ENCODE data around the gene AKT3.
"Not testable (repeated sequence)": the region's sequence is repeated elsewhere in the genome, so short reads cannot be mapped to it uniquely, and the experiment has no call there.

AKT3 gene

DNA sequence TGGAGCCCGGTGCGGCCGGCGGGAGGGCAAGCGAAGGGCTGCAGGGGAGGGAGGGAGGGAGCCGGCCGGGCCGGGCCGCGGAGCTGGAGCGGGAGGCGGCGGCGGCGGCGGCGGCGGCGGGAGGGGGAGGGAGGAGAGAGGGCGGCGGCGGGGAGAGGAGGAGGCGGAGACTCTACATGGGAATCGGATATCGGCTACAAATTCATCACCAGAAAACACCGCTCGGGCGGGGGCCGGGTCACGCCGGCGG is at the start of gene AKT3:
TSS of gene AKT3 (minus strand) at position 42 of the 250 bp plus-strand sequence. CDS start 7,073 bp downstream, outside the sequence.
- peak within 1 kb of the TSS; percentile 97 for H3K27ac Mint-ChIP-seq
- H3K27me3 Mint-ChIP-seq = no peaks in the 10 kb centered on the region
- H3K4me3 Mint-ChIP-seq = peak within 1 kb of the TSS; percentile 95
- peaks cover 41% of the 10 kb centered on the region for H3K4me1 Mint-ChIP-seq (ENCODE audit: low read depth)
- no peaks in the 10 kb centered on the region for H3K9me3 Mint-ChIP-seq (ENCODE audit: low read depth)
- H3K36me3 Mint-ChIP-seq = no peaks in the 10 kb centered on the region

DNA sequence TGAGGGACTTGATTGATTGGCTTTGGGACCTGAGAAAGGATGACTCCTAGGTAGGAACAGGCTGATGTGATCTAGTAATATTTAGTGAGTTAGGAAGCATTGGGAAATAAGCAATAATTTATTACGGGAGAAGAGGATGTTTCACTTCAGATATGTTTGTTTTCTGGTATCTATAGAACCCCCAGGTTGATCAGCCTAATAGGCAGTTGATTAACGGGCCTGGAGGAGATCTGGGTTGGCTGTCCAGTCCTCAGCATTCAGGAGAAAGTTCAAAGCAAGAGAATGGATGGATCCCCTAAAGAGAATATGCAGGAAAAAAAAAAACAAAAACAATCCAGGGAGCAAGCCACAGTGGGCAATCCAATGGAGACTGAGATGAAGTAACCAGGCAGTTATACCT is 48.2 kb upstream of the AKT3 start:
- Mint-ChIP-seq H3K27me3 (peaks cover 3% of the 10 kb centered on the region), H3K27ac (no peak overlapping the region), H3K9me3 (ENCODE audit: low read depth) (no peaks in the 10 kb centered on the region), H3K4me3 (no peak overlapping the region), H3K4me1 (ENCODE audit: low read depth) (no peaks in the 10 kb centered on the region), H3K36me3 (no peaks in the 10 kb centered on the region)

DNA sequence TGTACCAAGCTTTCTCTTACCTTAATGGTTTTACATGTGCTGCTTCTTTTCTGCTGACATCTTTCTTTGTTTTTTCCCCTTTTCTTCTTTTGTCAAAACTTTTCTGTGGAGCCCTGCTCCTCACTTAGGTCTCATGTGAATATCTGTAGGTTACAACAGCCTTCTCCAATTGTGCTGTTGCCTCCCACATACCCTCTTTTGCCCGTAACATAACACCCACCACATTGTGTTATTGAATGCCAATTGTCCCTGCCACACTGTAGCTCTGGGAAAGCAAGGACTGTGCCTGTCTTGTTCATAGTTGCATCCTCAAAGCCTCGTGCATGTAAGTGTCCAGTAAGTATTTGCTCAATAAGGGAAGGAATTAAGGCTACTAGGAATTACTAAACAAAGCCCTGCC is 46.3 kb upstream of the AKT3 start:
- H3K4me3 Mint-ChIP-seq = no peak overlapping the region
- H3K36me3 Mint-ChIP-seq = no peaks in the 10 kb centered on the region
- H3K9me3 Mint-ChIP-seq (ENCODE audit: low read depth) = no peaks in the 10 kb centered on the region
- H3K4me1 Mint-ChIP-seq (ENCODE audit: low read depth) = no peaks in the 10 kb centered on the region
- no peak overlapping the region for H3K27ac Mint-ChIP-seq
- peaks cover 3% of the 10 kb centered on the region for H3K27me3 Mint-ChIP-seq

DNA sequence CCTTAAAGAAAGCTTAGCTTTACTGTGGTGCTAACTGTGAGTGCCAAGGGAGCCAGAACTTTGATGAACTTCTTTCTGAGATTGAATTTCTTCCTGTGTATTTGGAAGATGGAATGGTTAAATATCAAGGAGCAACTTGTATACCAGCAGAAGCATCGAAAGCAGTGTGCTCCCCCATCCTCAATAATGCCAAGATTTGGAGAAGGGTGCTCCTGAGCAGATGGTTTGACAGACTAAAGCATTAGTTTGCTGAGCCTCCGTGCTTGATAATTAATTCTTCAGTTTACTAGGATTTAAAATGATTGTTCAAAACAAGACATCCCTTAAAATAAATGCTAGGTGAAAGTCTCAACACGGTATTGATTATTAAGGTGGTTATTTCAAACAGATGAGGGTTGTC is 42.4 kb upstream of the AKT3 start:
- Mint-ChIP-seq H3K4me3 (no peak overlapping the region), H3K4me1 (ENCODE audit: low read depth) (no peaks in the 10 kb centered on the region)

DNA sequence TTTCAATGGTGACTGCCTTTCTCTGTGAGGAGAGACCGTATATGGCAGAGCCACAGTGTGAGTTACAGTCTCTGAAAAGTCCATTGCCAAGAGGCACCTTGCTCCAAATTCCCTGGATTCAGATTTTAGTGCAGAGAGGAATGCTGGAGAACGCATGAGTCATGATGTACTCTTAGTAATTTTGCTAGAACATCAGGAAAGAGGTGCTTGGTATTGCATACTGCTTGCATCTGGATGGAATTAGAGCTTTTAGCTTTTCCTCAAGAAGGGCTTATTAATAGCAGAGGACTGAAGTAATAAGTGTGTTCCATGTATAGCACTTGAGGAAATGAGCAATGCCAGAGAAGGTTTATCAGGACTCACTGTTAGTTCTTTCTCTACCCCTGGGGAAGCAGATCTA is 40.5 kb upstream of the AKT3 start:
- Mint-ChIP-seq H3K27me3 (peaks cover 4% of the 10 kb centered on the region), H3K27ac (no peak overlapping the region), H3K4me3 (no peak overlapping the region), H3K9me3 (ENCODE audit: low read depth) (no peaks in the 10 kb centered on the region), H3K36me3 (no peaks in the 10 kb centered on the region), H3K4me1 (ENCODE audit: low read depth) (no peaks in the 10 kb centered on the region)

More for the DNA sequence above, 42.4 kb upstream of the AKT3 start:
- H3K27ac Mint-ChIP-seq = no peak overlapping the region
- H3K36me3 Mint-ChIP-seq = no peaks in the 10 kb centered on the region
- H3K9me3 Mint-ChIP-seq (ENCODE audit: low read depth) = no peaks in the 10 kb centered on the region
- peaks cover 3% of the 10 kb centered on the region for H3K27me3 Mint-ChIP-seq

DNA sequence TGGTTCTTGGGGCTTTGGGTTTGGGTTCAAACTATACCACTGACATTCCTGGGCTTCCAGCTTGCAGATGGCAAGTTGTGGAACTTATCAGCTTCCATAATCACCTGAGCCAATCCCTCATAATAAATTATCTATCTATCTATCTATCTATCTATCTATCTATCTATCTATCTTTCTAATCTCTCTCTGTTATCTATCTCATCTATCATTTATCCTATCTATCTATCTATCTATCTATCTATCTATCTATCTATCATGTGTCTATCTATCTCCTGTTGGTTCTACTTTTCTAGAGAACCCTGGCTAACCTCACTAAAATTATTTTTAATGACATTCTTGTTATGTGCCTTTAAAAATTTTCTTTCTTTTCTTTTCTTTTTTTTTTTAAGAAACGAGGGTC is 35.8 kb upstream of the AKT3 start:
- Mint-ChIP-seq H3K4me1 (ENCODE audit: low read depth) (no peaks in the 10 kb centered on the region), H3K4me3 (no peak overlapping the region)

DNA sequence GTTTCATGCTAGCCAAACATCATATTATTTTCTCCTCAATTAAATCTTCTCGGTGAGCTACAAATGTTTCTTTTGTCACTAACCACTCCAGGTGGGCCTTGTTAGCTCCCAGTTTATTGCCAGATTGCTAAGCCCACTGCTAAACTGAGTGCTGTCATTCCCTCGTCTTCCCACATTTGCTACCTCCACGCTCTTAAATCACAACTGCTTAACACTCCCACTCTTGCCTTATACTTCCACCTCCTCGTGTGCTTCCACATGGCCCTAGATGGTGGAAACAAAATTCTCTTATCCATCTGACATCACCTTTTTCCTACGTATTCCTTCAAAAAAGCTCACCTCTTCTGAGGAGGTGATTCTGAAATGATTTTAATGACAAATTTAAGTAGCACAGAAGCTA is 34.6 kb upstream of the AKT3 start:
- Mint-ChIP-seq H3K4me1 (ENCODE audit: low read depth) (no peaks in the 10 kb centered on the region), H3K36me3 (peaks cover 2% of the 10 kb centered on the region), H3K27ac (no peak overlapping the region), H3K27me3 (peaks cover 5% of the 10 kb centered on the region), H3K9me3 (ENCODE audit: low read depth) (no peaks in the 10 kb centered on the region), H3K4me3 (no peak overlapping the region)

More for the DNA sequence above, 35.8 kb upstream of the AKT3 start:
- peaks cover 2% of the 10 kb centered on the region for H3K36me3 Mint-ChIP-seq
- H3K27ac Mint-ChIP-seq = no peak overlapping the region
- peaks cover 5% of the 10 kb centered on the region for H3K27me3 Mint-ChIP-seq
- no peaks in the 10 kb centered on the region for H3K9me3 Mint-ChIP-seq (ENCODE audit: low read depth)

DNA sequence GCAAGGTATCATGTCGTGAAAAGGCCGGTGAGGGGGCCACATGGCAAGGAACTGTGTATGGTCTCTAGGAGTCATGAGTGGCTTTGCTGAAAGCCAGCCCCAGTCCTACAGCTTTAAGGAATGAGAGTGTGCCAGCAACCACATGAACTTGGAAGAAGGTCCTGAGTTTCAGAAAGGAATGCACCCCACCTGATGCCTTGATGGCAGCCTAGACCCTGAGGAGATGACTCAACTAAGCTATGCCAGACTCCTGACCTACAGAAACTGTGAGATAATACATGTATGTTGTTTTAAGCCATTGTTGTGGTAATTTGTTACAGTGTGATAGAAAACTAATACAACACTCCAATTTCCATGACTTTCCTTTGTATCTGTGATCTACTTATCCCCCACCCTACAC is 33.5 kb upstream of the AKT3 start:
- no peak overlapping the region for H3K4me3 Mint-ChIP-seq
- peaks cover 5% of the 10 kb centered on the region for H3K27me3 Mint-ChIP-seq
- peaks cover 2% of the 10 kb centered on the region for H3K36me3 Mint-ChIP-seq
- no peaks in the 10 kb centered on the region for H3K4me1 Mint-ChIP-seq (ENCODE audit: low read depth)
- H3K27ac Mint-ChIP-seq = no peak overlapping the region
- H3K9me3 Mint-ChIP-seq (ENCODE audit: low read depth) = no peaks in the 10 kb centered on the region

DNA sequence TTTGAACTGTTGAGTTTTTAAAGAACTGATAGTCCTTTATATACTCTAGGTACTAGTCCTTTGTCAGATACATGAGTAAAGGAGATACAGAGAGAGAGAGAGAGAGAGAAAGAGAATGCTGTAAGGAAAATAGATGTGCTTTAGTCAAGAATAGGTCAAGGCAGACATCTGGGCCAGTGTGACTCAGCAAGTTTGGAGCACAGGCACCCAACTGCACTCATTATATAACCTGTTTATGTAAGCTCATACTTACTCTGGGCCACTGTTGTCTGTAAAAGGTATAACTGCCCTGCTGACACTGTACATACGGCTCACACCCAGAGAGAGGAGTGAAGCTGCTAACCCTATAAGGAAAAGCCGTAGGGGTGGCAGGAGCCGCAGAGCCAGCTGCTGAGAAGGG is 32.2 kb upstream of the AKT3 start:
- no peaks in the 10 kb centered on the region for H3K4me1 Mint-ChIP-seq (ENCODE audit: low read depth)
- H3K36me3 Mint-ChIP-seq = peaks cover 2% of the 10 kb centered on the region
- H3K27me3 Mint-ChIP-seq = peaks cover 5% of the 10 kb centered on the region
- H3K27ac Mint-ChIP-seq = no peak overlapping the region
- H3K4me3 Mint-ChIP-seq = no peak overlapping the region
- peaks cover 3% of the 10 kb centered on the region for H3K9me3 Mint-ChIP-seq (ENCODE audit: low read depth)

DNA sequence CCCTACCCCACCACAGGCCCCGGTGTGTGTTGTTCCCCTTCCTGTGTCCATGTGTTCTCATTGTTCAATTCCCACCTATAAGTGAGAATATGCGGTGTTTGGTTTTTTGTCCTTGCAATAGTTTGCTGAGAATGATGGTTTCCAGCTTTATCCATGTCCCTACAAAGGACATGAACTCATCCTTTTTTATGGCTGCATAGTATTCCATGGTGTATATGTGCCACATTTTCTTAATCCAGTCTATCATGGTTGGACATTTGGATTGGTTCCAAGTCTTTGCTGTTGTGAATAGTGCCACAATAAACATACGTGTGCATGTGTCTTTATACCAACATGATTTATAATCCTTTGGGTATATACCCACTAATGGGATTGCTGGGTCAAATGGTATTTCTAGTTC is 27.0 kb upstream of the AKT3 start:
- H3K27me3 Mint-ChIP-seq, H3K4me3 Mint-ChIP-seq: not testable (repeated sequence)

DNA sequence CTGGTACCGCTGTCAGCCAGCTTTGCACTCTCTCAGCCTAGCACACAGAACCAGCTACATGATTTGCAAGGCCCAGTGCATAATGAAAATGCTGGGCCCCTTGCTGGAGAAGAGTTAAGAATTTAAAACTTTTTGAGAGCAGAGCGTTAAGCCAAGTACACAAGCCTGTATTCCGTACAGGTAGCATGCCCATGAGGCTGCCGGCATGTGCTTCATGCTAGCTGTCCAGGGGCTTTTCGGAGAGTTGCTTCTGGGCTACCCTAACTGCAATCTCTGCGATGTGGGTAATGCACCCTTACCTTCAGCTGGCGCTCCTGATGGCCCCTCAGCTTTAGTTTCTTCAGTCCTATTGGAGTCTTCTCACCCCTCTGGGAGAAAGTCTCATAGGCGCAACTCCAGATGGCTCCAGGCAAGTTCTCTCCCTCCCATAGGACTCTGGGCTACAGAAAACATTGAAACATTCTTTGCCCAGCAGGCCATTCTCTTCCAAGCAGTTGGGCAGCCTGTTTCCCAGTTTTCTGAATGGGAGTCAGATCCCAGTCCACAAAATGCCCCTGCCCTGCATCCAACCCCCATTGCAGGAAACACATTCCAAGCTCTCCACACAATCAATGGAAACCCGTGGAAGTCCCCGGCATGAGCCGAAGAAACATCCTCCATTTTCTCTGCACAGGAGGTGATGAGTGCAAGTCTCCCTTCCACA is 5.7 kb upstream of the AKT3 start:
- Mint-ChIP-seq H3K27me3 (peaks cover 15% of the 10 kb centered on the region), H3K4me1 (ENCODE audit: low read depth) (peaks cover 10% of the 10 kb centered on the region), H3K27ac (no peak overlapping the region), H3K9me3 (ENCODE audit: low read depth) (no peaks in the 10 kb centered on the region), H3K36me3 (no peaks in the 10 kb centered on the region), H3K4me3 (no peak overlapping the region)

More for the DNA sequence above, 27.0 kb upstream of the AKT3 start:
- H3K4me1 Mint-ChIP-seq (ENCODE audit: low read depth); H3K9me3 Mint-ChIP-seq (ENCODE audit: low read depth); H3K36me3 Mint-ChIP-seq; H3K27ac Mint-ChIP-seq: not testable (repeated sequence)

DNA sequence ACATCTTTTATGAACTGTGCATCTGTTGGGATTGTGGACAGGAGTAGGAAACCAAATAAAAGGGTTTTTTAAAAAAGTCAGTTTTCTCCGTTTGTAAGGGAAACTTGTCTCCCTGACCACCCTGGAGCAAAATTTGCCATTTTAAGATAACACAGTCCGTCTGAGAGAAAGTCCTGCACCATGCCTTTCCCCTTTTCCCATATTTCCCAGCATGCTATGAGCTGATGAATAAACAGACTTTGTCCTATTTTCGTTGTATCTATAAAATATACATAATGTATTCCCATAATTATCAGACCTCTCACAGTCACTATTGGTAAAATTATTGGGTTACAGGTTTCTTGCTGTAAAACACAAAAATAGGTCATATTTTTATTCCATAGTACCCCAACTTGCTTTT is 1.7 kb upstream of the AKT3 start:
- Mint-ChIP-seq H3K27ac (peak overlapping the region; percentile 97), H3K27me3 (no peaks in the 10 kb centered on the region), H3K4me3 (peak overlapping the region; percentile 89), H3K9me3 (ENCODE audit: low read depth) (no peaks in the 10 kb centered on the region), H3K36me3 (no peaks in the 10 kb centered on the region), H3K4me1 (ENCODE audit: low read depth) (peaks cover 29% of the 10 kb centered on the region)

DNA sequence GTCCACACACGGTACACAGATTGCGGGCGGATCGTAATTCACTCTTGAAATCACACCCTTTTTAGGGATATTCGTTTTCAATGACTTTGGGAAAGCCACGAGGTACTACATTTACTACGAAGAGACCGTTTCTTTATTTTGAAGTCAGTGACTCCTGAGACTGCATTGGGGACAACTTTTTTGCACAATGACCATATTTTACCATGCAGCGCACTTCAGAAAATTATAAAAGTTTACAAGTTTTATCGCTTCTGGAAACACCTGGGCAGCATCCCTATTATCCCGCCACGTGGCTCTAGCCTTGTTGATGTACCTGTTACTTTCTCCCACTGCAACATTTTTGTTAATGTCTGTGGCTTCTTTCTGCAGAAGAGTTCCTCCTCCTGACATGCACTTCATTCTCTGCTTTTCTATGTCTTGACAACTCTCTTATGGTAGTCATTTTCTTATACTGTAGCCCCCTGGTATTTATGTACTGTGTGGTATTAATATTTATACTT is 1.3 kb upstream of the AKT3 start:
- peaks cover 34% of the 10 kb centered on the region for H3K4me1 Mint-ChIP-seq (ENCODE audit: low read depth)
- peak overlapping the region; percentile 89 for H3K4me3 Mint-ChIP-seq
- no peaks in the 10 kb centered on the region for H3K27me3 Mint-ChIP-seq

DNA sequence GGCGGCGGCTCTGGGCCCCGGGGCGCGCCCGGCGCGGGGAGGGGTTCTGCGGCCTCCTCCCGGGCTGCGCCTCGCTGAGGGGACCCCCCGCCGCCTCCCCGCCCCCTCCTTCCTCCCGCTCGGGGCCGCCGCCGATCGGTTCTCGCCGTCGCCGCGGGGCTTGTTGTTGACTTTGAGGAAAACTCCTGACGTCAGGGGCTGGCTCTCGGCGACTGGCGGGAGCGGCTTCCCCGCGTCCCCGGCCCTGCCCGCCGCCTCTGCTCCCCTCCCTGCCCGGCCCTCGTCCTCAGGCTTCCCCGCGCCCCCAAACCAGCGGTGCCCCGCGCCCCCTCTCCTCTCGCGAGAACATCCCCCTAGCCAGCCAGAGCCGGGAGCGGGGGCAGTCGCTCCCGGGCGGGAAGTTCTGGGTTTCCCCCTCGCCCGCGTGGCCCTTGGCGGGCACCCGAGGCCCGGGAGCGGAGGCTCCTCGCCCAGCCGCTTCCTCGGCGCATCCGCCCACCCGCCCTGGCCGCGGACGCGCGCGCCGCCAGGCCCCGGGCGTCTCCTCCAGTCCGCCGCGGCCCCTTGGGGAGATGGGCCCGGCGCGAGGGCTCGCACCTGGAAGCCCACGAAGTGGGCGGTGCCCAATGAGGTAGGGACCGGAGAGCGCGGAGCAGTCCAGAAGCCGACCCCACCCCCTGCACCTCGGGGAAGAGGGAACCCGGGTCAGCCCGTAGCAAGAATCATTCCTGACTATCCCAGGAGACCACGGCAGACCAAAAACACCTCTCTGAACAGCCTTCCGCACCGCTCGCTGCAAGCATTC is 611 bp upstream of the AKT3 start:
- no peaks in the 10 kb centered on the region for H3K27me3 Mint-ChIP-seq
- peaks cover 39% of the 10 kb centered on the region for H3K4me1 Mint-ChIP-seq (ENCODE audit: low read depth)
- peak overlapping the region; percentile 97 for H3K27ac Mint-ChIP-seq
- H3K9me3 Mint-ChIP-seq (ENCODE audit: low read depth) = no peaks in the 10 kb centered on the region
- peak overlapping the region; percentile 89 for H3K4me3 Mint-ChIP-seq
- no peaks in the 10 kb centered on the region for H3K36me3 Mint-ChIP-seq

More for the DNA sequence above, 1.3 kb upstream of the AKT3 start:
- no peaks in the 10 kb centered on the region for H3K36me3 Mint-ChIP-seq
- H3K9me3 Mint-ChIP-seq (ENCODE audit: low read depth) = no peaks in the 10 kb centered on the region
- peak overlapping the region; percentile 97 for H3K27ac Mint-ChIP-seq

DNA sequence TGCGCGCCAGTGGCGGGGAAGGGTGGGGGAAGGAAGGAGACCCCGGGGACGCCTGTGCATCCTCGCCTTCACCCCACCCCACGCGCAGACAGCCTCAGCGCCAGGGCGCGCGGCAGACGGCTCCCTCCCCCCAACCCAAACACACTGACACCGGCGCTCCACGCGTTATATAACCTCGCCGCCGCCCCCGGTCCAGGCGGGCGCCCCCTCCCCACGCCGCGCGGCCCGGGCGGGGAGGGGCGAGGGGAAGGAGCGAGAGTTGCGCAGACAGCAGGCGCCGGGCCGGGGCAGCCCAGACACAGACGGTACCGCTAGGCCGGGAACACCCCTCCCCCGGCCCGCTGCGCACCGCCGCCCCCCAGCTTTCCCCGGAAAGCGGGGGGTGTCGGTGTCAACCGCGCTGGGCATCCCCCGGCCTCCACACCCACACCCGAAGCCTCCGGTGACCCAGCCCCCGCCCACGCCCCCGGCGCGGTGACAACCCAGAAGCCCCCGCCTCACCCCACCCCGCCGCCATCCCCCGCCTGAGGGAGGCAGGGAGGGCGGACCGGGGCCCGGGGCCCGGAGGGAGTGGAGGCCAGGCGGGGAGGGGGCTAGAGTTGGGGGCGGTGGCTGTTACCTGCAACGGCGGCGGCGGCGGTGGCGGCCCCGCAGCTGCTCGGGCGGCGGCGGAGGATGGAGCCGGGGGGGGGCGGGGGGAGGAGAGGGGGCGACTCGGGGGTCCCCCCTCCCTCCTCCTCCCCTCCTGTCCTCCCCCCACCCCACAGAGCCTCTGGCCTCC is 432 bp downstream of the AKT3 start:
- Mint-ChIP-seq H3K9me3 (ENCODE audit: low read depth) (no peaks in the 10 kb centered on the region), H3K4me3 (peak overlapping the region; percentile 95), H3K36me3 (no peaks in the 10 kb centered on the region), H3K4me1 (ENCODE audit: low read depth) (peaks cover 46% of the 10 kb centered on the region), H3K27me3 (no peaks in the 10 kb centered on the region), H3K27ac (no peak overlapping the region)
